ENCODE results near the gene NAA50.

GRCh38 chr3:113698956-113699355 is 47.1 kb downstream of the NAA50 start:
- TF ChIP-seq, protein P1, sequence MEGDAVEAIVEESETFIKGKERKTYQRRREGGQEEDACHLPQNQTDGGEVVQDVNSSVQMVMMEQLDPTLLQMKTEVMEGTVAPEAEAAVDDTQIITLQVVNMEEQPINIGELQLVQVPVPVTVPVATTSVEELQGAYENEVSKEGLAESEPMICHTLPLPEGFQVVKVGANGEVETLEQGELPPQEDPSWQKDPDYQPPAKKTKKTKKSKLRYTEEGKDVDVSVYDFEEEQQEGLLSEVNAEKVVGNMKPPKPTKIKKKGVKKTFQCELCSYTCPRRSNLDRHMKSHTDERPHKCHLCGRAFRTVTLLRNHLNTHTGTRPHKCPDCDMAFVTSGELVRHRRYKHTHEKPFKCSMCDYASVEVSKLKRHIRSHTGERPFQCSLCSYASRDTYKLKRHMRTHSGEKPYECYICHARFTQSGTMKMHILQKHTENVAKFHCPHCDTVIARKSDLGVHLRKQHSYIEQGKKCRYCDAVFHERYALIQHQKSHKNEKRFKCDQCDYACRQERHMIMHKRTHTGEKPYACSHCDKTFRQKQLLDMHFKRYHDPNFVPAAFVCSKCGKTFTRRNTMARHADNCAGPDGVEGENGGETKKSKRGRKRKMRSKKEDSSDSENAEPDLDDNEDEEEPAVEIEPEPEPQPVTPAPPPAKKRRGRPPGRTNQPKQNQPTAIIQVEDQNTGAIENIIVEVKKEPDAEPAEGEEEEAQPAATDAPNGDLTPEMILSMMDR (IDR thresholded peaks at IDR 0.05 in 8 of 11, conservative IDR thresholded peaks at IDR 0.05 in 3 of 11), result no peak
- no peak for TF ChIP-seq POLR2A (IDR thresholded peaks at IDR 0.05)
- peak in 2 of 3 donors; percentile 16 to 33 for TF ChIP-seq POLR2AphosphoS5 (IDR thresholded peaks at IDR 0.05)
